Activated gamma-delta T cell (primary cell): ENCODE data around the gene SRGAP1.

ENCODE experiments used
- DNase-seq: peaks from one replicate; lab custom pipeline; 2025; lab: John Stamatoyannopoulos, UW

SRGAP1 gene

GRCh38 chr12:63907561-63907960, 63.1 kb downstream of the SRGAP1 start:
- DNase-seq: no peak

- no peak for DNase-seq
These were observed 65.2 kb downstream of the SRGAP1 start for GRCh38 chr12:63909746-63910145.

GRCh38 chr12:63911341-63911740, 66.8 kb downstream of the SRGAP1 start:
- no peak for DNase-seq

- no peak for DNase-seq
These were observed 68.2 kb downstream of the SRGAP1 start for GRCh38 chr12:63912651-63913050.

DNA sequence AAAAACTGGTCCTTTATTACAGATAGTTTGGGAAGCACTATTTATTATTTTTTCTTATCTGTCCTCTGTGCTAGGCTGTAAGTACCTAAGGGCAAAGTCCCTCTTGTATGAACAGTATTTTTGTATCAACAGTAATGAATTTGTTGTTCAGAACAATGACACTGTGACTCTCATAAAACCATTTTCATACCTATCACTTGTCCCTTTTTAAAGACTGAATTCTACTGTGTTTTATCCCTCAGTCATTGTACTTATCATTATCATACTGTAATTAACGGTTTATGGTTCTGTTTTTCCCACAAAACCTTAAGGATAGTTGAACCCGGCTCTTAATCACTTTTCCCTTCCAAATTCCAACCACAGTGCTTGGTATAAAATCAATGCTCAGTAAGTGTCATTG, 69.4 kb downstream of the SRGAP1 start:
- DNase-seq: no peak

DNA sequence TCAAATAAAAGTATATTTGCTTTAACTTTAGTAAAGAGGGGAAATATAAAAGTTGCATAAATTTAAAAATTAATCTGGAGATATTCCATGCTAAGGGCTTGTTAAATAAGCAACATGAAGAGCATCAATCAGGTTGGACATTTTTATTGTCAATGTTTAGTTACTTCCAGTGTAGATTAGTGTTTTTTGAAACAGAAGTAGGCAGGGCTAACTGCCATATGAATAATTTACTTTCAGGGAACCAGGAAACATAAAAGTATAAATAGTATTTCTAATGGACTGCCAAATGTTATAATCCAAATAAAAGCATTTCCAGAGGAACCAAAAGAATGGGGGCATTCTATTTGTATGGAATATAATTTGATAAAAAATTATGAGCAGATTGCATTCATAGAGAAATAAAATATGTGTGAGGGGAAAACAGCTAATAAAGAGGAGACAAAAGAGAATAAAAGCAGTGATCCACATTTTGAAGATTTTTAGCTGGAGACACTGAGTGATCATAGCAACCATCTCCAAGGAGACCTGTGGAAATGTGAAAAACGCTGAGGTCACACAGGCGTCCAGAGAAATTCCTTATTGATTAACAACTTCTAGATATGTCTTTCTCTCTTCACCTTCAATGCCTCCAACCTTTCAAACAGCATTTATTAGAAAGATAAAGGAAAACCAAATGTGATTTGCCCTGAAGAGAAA, 70.8 kb downstream of the SRGAP1 start:
- no peak for DNase-seq

DNA sequence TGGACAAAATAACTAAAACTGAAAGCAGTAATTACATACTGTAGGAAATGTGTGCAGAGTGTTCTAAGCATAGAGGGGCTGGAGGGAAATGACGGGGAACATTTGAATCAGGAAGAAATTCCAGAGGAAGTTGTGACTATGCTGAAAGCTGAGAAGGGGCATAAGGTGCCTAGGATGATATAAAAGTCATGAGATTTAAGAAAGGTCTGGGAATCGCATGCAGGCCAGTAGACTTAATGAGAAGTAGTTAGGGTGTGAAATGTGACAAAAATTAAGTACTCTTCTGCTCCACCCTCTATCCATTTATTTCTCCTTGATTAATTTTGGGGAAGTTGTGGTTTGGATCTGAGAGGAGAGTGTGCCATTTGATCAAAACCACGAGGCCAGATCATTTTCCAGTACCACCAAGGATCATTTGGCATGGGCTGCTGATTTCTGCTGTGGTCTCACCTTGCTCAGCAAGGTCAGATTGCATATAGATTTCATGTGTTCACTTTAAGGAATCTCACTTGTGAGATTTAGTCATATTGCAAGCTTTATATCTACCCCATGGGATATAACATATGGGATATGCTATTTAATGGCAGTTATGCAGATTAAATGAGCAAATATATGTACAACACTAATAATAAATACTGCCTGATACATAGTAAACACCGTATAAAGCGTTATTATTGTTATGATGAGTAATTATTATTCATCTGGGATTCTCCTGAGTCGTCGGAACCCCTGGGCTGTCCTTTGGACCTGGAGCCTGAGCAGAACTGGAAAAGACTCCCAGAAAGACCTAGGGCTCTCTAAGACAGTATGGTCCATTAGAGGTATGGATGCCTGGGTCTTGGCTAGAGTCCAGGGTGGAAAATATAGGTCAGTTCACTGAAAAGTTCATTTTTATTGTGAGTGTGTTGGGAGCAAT, 72.3 kb downstream of the SRGAP1 start:
- DNase-seq: no peak

DNA sequence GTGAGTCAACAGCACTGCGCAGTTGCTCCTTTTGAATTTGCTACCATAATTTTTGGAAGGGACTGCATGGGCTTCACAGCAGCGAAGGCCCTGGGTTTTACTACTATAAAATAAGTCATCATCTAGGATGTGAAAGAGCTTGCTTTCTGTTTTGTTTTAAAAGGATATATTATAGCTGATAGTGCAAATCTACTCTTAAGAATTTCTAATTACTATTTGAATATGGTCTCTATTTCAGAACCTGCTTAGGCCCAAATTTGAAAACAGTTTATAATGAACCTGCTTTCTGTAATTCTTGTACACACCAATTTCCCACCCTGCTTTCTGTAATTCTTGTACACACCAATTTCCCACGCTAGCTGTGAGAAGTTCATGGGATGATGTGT, 73.0 kb downstream of the SRGAP1 start:
- no peak for DNase-seq

DNA sequence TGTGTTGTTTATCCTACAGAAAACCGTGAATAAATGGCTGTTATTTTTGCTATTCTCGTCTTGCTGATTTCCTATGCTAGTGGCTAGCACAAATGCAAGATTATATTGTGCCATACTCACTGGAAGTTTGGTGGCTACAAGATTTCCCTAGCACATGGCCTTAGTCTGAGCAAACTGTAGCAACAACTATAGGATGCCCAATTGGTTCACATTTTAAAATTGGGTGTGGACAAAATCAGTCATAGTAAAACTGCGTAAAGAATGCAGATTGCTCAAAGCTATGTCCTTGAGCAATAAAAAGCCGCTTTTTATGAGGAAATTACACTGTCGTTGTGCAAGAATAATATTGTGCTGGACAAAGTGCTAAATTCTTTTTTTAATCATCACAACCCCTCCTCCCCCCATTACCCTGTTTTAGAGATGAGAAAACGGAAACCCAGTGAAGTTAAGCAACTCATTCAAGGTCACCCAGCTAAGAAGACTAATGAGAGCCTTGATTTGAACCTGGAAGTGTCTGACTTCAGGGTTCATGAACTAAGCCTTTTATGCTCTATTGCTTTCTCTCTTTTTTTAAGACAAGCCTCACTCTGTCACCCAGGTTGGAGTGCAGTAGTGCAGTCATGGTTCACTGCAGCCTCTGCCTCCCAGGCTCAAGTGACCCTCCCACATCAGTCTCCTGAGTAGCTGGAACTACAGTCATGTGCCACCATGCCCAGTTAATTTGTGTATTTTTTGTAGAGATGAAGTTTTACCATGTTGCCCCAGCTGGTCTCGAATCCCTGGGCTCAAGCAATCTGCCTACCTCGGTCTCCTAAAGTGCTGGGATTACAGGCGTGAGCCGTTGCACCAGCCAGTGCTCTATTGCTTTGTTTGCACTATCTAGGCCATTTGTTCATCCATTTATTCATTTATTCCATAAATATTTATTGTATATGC, 73.6 kb downstream of the SRGAP1 start:
- DNase-seq: no peak

- no peak for DNase-seq
These were observed 74.3 kb downstream of the SRGAP1 start for GRCh38 chr12:63918800-63919300.

DNA sequence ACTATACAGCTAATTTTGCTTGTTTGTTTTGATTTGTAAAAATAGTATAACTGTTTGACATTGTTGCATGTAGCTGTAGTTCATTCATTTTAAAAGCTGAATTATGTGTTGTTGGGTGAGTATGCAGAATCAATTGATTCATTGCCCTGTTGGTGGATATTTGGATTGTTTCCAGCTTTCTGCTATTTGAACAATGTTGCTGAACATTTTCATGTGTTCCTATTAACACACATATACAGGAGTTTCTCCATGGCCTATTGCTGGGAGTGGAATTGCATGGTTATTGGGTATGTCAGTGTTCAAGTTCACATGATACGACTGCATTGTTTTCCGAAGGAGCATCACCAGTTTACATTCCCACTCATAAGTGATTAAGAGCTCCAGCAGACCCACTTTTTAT, 75.3 kb downstream of the SRGAP1 start:
- DNase-seq: no peak

DNA sequence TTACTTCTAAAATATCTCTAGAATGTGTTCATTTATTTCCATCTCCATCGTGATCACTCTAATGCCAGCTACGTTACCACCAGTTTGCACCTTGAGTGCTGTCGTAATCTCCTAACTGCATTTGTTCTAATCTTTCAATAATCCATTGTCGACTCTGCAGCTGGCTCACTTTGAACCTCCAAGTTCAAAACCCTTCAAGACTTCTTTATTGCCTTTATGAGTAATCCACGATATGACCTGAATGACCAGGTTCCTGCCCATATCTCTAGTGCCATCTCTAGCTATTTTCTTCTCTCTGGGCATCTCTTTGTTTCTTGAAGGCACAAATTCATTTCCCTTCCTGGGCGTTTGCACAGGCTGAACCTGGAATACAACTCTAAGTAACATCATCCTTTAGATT, 76.7 kb downstream of the SRGAP1 start:
- no peak for DNase-seq

- no peak for DNase-seq
These were observed 78.0 kb downstream of the SRGAP1 start for GRCh38 chr12:63922474-63922873.

GRCh38 chr12:63924781-63925180, 80.3 kb downstream of the SRGAP1 start:
- DNase-seq: no peak

DNA sequence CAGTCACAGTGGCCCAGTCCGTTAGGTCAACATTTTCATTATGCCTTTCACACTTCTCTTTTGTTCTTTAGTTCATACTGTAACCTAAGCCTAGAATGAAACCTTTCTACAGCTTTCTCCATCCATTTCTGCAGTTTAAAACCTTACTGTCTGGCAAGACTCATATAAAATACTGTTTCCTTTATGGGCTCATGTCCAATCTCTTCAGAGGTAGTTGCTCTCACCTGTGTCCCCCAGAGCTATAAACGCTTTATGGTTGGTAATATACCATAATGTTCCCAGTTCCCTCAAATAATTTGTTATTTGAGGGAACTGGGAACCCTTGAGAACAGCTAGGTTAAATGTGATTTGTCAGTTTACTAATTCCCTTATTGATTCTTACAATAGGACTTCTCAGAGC, 83.0 kb downstream of the SRGAP1 start:
- no peak for DNase-seq

DNA sequence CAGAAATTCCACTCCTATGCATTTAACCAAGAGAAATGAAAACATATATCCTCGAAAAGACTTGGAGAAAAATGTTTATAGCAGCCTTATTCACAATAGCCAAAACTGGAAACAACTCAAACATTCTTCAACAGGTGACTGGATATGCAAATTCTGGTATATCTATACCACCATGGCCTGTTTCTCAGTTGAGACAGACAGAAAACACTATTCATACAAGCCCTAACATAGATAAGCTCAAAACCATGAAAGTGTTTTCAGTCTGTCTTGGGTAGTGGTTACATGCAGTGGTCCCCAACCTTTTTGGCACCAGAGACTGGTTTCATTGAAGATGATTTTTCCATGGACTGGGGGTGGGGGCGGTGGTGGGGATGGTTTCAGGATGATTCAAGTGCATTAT, 83.8 kb downstream of the SRGAP1 start:
- DNase-seq: no peak

GRCh38 chr12:63929426-63929825, 84.9 kb downstream of the SRGAP1 start:
- no peak for DNase-seq

GRCh38 chr12:63930971-63931370, 86.5 kb downstream of the SRGAP1 start:
- DNase-seq: no peak

DNA sequence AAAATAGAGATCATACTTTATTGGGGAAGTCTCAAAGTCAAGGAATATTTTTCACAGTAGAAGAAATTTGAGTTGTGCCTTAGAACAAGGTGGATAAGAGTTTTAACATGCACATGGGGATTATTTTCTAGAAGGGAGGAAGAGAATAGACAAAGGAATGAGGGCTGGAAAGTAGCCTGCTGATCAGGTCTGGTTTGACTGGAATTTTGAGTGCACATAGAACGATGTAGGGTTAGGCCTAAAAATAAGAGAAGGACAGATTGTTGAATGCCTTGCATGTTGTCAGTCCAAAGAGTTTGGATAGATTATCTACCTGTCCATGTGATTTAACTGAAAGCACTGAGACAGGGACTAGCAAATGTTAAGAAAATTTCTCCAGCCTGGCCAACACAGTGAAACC, 87.2 kb downstream of the SRGAP1 start:
- no peak for DNase-seq

- no peak for DNase-seq
These were observed 90.4 kb downstream of the SRGAP1 start for GRCh38 chr12:63934936-63935335.

DNA sequence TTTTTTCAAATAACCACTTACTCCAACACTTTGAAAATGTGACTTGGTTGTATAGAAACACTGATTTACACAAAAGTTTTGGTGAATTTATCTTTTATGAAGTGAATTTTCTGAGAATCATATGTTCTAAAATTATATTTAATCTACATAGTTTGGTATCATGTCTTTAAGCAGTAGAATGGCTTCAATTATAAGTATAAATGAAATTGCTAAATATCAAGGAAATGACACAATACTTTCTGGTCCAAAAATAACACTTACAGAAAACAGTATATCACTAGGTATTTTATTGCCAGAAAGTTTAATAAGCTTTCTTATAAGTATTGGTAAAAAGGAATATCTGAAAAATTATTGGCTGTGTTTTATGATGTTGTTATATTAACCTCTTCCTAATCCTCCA, 90.9 kb downstream of the SRGAP1 start:
- DNase-seq: no peak
